DMS153 treated with DMSO at 0.1 percent for 48 hours (cell line): Measurements from ENCODE around the gene SYDE2.
"Not testable (repeated sequence)": the region's sequence is repeated elsewhere in the genome, so short reads cannot be mapped to it uniquely, and the experiment has no call there.

Experiments used
- DNase-seq: peaks from one replicate; lab custom pipeline; 2025; ENCODE audit not compliant: unreplicated experiment; lab: John Stamatoyannopoulos, UW

Gene SYDE2

DNA sequence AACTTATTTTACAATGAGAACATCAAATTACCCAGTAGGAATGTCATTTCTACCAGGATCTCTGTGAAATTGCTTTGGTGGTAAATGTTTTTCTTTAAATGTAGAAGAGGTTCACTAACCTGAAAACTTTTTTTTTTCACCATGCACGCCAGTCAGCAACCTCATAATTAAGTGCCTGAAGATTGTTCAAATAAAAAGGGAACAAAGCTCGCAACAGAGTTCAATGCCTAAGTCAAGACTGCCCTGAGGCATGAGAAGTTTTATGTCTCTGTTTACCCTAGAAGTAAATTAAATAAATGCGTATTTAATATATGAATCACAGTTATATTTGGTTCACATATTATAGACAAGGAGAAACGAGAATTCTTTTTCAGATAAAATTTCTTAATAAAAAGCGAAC lies 13.8 kb upstream of the SYDE2 start:
- DNase-seq, result no peak

- no peak for DNase-seq
Measured at GRCh38 chr1:85208488-85208887, 7.7 kb upstream of the SYDE2 start.

- no peak for DNase-seq
Measured at GRCh38 chr1:85203573-85204171, 2.9 kb upstream of the SYDE2 start.

- DNase-seq, result no peak
Measured at GRCh38 chr1:85202864-85203255, 2.0 kb upstream of the SYDE2 start.

DNA sequence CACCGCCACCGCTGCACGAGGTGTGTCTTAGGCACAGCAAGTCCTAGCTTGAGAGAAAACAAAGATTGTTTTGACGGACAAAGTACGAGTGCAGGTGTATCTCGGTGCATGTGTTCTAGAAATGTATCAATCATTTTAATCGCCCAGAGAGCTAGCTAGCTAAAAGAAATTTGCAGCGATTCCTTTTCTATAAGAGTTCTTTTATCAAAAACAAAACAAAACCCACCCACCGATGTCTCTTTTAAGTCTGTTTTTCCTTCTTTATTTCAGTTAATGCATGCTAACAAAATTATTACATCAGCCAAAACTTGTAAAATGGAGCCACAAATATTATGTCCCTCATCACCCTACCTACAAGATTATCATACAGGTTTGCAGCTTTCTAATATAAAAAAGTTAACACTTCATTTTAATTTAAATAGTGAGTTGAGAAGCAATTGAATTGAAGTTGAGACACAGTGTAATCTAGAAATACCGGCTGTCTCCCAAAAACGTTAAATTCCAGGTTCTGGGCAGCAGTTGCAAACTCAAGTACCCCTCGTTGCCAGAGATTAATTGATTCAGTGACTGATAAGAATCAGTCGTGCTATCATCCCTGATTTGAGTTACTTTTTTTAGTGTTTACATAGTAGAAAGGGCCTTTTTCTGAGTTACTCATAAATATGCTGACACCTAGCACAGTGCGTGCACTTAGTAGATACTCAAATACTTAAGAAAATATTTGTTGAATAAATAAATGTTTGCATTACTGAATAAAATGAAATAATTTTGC lies 1.5 kb upstream of the SYDE2 start:
- no peak for DNase-seq

- no peak for DNase-seq
Measured at GRCh38 chr1:85201340-85202091, 700 bp upstream of the SYDE2 start.

GRCh38 chr1:85199667-85200462 lies 951 bp downstream of the SYDE2 start:
- no peak for DNase-seq

GRCh38 chr1:85198864-85199263 lies 2.0 kb downstream of the SYDE2 start:
- DNase-seq, result no peak

- no peak for DNase-seq
Measured at GRCh38 chr1:85196358-85196757, 4.5 kb downstream of the SYDE2 start.

- DNase-seq, result no peak
Measured at GRCh38 chr1:85195703-85196102, 5.1 kb downstream of the SYDE2 start.

GRCh38 chr1:85192129-85192528 lies 8.7 kb downstream of the SYDE2 start:
- DNase-seq, result not testable (repeated sequence)

- no peak for DNase-seq
Measured at GRCh38 chr1:85189120-85189519, 11.7 kb downstream of the SYDE2 start.

DNA sequence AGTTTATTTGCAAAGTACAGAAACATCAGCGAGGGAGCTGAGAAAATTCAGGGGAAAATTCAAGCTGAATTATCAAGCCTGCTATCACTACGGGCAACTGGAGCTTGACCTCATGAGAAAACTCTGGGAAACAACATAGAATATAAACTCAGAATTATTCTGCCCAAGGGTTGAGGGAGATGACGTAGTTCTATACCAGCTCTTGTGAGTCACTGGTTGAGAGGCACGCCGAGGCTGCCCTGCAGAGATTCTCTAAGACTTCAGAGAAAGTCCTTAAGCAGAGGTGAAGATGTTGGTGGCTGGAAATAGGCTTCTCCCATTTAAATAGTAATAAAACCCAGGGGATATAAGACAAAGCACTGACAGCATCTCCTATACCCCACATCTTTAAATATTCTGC lies 12.3 kb downstream of the SYDE2 start:
- DNase-seq, result no peak

- not testable (repeated sequence) for DNase-seq
Measured at GRCh38 chr1:85187021-85187420, 13.8 kb downstream of the SYDE2 start.

GRCh38 chr1:85184245-85184644 lies 16.6 kb downstream of the SYDE2 start:
- no peak for DNase-seq

DNA sequence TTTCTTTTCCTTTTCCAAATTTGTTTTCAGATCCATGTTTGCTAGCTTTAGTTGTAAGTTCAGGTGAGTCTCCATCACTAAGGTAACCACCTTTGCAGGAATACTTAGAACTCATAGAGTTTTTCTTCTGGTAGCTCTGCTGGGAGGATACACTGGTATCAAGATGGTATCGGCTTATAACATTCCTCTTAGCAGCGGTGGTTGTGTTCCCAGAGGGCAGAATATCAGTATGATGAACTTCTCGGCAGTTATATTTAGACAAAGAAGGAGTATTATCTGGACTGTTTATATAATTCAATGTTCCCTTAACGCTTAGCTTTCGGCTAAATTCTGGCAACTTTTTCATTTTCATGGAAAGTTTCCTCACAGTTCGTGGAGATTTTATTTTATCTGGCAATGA lies 18.1 kb downstream of the SYDE2 start:
- DNase-seq, result no peak

DNA sequence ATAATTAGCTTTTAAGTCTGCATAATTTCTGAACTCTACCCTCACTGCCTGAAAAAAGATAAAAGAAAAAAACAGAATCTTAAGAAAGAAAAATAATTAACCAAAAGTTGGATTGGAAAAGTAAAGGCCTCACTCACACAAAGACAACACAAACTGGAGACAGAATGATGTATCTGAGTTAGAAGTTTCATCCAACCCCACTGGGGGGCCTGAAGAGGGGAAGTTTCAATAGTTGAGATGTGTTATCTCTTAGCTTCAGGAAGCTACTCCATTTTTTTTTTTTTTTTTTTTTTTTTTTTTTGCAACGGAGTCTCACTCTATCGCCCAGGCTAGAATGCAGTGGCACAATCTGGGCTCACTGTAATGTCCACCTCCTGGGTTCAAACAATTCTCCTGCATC lies 19.9 kb downstream of the SYDE2 start:
- DNase-seq, result no peak

DNA sequence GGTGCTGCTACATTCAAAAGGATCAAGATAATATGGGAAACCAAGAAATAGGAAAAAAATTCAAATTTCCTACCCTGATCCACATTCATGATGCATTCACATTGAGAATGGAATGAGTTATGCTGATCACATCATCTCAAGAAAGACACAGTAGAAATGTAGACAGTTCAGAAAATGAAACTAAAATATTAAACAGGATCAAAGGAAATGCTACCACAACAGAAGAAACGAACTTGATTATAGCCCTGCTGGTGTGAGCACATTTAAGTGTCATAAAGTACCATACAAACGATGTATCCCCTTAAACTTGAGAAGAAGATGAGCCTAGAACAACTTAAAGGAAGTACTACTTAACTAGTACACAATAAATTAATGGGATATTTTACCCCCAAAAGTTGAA lies 21.3 kb downstream of the SYDE2 start:
- no peak for DNase-seq

GRCh38 chr1:85178396-85178795 lies 22.4 kb downstream of the SYDE2 start:
- DNase-seq, result no peak

GRCh38 chr1:85174503-85174902 lies 26.3 kb downstream of the SYDE2 start:
- DNase-seq, result no peak

DNA sequence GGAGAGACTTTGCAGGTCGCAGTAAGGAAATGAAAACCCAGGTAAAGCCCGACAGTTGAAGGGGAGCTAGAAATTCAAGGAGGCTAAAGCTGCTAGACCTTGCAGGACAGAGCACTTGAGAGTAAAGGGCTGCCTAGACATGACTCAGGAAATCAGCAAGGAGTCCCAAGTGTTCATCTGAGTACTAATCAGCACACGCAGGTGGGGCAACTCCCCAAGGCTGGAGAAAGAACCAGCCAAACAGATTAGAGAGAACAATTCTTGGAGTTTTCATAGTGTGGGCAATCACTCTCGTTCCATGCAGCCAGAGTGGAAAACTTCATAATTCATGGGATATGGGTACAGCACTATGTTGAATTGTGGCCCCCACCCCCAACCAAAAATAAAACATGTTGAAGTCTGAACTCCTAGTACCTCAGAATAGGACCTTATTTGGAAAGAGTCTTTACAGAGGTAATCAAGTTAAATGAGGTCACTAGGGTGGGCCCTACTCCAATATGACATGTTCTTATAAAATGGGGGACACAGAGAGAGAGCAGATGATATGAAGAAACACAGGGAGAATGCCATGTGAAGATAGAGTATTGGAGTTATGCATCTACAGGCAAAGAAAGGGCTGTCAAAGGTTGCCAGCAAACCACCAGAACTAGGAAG lies 28.0 kb downstream of the SYDE2 start:
- DNase-seq, result no peak
